Measurements from ENCODE around the gene HRH2.

The HRH2 gene

GRCh38 chr5:175693741-175694140 is 35.9 kb downstream of the HRH2 start:
- no peak for FAIRE-seq

- FAIRE-seq: no peak
Measured at GRCh38 chr5:175694371-175695160, 36.7 kb downstream of the HRH2 start.

GRCh38 chr5:175695161-175696126 is 37.6 kb downstream of the HRH2 start:
- FAIRE-seq: no peak

GRCh38 chr5:175696139-175696854 is 38.4 kb downstream of the HRH2 start:
- FAIRE-seq: no peak

GRCh38 chr5:175696855-175697198 is 39.0 kb downstream of the HRH2 start:
- no peak for FAIRE-seq

GRCh38 chr5:175697846-175698245 is 40.0 kb downstream of the HRH2 start:
- no peak for FAIRE-seq

- no peak for FAIRE-seq
Measured at GRCh38 chr5:175698401-175699115, 40.7 kb downstream of the HRH2 start.

- no peak for FAIRE-seq
Measured at GRCh38 chr5:175700991-175701390, 43.1 kb downstream of the HRH2 start.

GRCh38 chr5:175701797-175702196 is 43.9 kb downstream of the HRH2 start:
- no peak for FAIRE-seq

GRCh38 chr5:175706499-175706898 is 48.6 kb downstream of the HRH2 start:
- no peak for FAIRE-seq

- FAIRE-seq: no peak
Measured at GRCh38 chr5:175707751-175708375, 50.0 kb downstream of the HRH2 start.

- FAIRE-seq: no peak
Measured at GRCh38 chr5:175709276-175709781, 51.5 kb downstream of the HRH2 start.

GRCh38 chr5:175710326-175710725 is 52.5 kb downstream of the HRH2 start:
- no peak for FAIRE-seq

- no peak for FAIRE-seq
Measured at GRCh38 chr5:175711031-175711430, 53.2 kb downstream of the HRH2 start.

- no peak for FAIRE-seq
Measured at GRCh38 chr5:175711472-175712312, 53.8 kb downstream of the HRH2 start.

GRCh38 chr5:175712313-175712680 is 54.4 kb downstream of the HRH2 start:
- FAIRE-seq: no peak

GRCh38 chr5:175712681-175713085 is 54.8 kb downstream of the HRH2 start:
- FAIRE-seq: no peak

- FAIRE-seq: no peak
Measured at GRCh38 chr5:175713930-175714329, 56.1 kb downstream of the HRH2 start.

- FAIRE-seq: no peak
Measured at GRCh38 chr5:175714479-175715085, 56.7 kb downstream of the HRH2 start.
